K562 (cell line): Measurements from ENCODE around the gene TAF4.

Experiments
- CREB1 ChIP-seq, 2 experiments: sonication (generic) in 1 of 2; formaldehyde crosslinking in 1 of 2; IDR thresholded peaks; 2 replicates each; pipeline versions ENCODE4 v1.6.1 to v1.8.0; 2012 to 2022; ENCODE audit warnings: inconsistent platforms in 1 of 2, mild to moderate bottlenecking in 1 of 2, missing genetic modification reagents in 1 of 2, moderate library complexity in 1 of 2
- FOXJ3 ChIP-seq: sonication (generic); formaldehyde crosslinking; IDR thresholded peaks from 2 replicates; pipeline ENCODE4 v1.4.0; 2020; ENCODE audit warnings: mild to moderate bottlenecking, missing genetic modification reagents
- GTF2A2 ChIP-seq: IDR thresholded peaks from 2 replicates; pipeline ENCODE4 v1.6.1; 2016; ENCODE audit warnings: mild to moderate bottlenecking, missing genetic modification characterization, missing compliant biosample characterization
- POLR2A ChIP-seq: fragments of 450-650 bp; conservative IDR thresholded peaks from 2 replicates; pipeline ENCODE4 v1.6.1; 2016
- SAFB2 ChIP-seq: fragments of 200-400 bp; formaldehyde crosslinking; IDR thresholded peaks from 2 replicates; pipeline ENCODE4 v1.6.1; 2018; ENCODE audit warnings: borderline replicate concordance, low read length, low read depth, moderate library complexity; ENCODE audit not compliant: severe bottlenecking
- TF ChIP-seq, protein P1 (sequence below): sonication (generic); formaldehyde crosslinking; IDR thresholded peaks from 2 replicates; pipeline ENCODE4 v1.8.0; 2022; ENCODE audit warnings: mild to moderate bottlenecking, low read depth, missing genetic modification reagents
- TF ChIP-seq, protein P2 (sequence below), 3 experiments: IDR thresholded peaks in 2 of 3; conservative IDR thresholded peaks in 1 of 3; 2 replicates each; pipeline ENCODE4 v1.5.1; 2011 to 2012; ENCODE audit warnings: low read length in 3 of 3, mild to moderate bottlenecking in 3 of 3, control low read depth in 2 of 3, improper control_type of control experiment in 1 of 3, inconsistent platforms in 1 of 3, low read depth in 1 of 3, mixed read lengths in 1 of 3, moderate library complexity in 1 of 3; ENCODE audit not compliant: insufficient read depth in 2 of 3
- TF ChIP-seq, protein P3 (sequence below): sonication (generic); formaldehyde crosslinking; IDR thresholded peaks from 2 replicates; pipeline ENCODE4 v1.9.0; 2022; ENCODE audit warnings: mild to moderate bottlenecking, missing genetic modification reagents
- TF ChIP-seq, protein P4 (sequence below): sonication (generic); formaldehyde crosslinking; IDR thresholded peaks from 2 replicates; pipeline ENCODE4 v1.8.0; 2022; ENCODE audit warnings: missing genetic modification reagents, mild to moderate bottlenecking, borderline replicate concordance
- TF ChIP-seq, protein P5 (sequence below): fragments of 250-450 bp; sonication (Bioruptor Pico); IDR thresholded peaks from 2 replicates; pipeline ENCODE4 v1.4.0; 2020; ENCODE audit warnings: mild to moderate bottlenecking, moderate library complexity
- TF ChIP-seq, protein P6 (sequence below): sonication (generic); formaldehyde crosslinking; IDR thresholded peaks from 2 replicates; pipeline ENCODE4 v1.8.1; 2023; ENCODE audit warnings: mild to moderate bottlenecking, missing genetic modification reagents

DNA sequence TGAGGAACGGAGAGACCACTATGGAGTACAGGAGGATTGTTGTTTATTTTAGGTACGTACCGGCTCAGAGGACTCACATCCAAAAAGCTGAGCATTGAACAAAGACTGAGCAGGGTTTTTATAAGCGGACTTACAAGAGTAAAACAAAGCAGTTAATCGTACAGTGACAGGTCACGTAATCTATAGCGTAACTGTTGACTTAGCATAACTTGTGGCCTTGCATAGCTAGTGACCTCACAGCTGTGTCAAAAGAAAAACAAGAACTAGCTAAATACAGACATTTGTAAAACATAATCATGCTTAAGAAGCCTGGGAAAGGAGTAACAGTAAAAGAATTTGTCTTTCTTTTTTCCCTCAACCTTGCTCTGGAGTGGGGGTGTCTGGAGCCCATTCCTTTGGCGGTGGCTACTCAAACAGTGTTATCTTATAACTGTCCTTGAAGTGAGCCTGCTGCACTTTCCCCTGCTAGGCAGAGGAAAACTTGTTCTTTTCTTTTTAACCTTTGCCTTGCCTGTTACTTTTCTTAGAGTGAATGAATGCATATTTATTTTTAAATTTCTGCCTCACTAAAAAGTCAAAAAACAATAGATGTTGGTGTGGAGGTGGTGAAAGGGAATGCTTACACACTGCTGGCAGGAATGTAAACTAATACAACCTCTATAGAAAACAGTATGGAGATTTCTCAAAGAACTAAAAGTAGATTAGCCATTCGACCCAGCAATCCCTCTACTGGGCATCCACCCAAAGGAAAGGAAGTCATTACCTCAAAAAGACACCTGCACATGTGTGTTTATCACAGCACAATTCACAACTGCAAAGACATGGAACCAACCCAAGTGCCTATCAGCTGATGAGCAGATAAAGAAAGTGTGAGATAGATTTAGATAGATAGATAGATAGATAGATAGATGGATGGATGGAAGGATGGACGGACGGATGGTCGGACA is 109.0 kb downstream of the TAF4 start:
- TF ChIP-seq, protein P1, sequence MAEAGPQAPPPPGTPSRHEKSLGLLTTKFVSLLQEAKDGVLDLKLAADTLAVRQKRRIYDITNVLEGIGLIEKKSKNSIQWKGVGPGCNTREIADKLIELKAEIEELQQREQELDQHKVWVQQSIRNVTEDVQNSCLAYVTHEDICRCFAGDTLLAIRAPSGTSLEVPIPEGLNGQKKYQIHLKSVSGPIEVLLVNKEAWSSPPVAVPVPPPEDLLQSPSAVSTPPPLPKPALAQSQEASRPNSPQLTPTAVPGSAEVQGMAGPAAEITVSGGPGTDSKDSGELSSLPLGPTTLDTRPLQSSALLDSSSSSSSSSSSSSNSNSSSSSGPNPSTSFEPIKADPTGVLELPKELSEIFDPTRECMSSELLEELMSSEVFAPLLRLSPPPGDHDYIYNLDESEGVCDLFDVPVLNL (CRISPR knock-in tag), result no peak
- TF ChIP-seq, protein P2, sequence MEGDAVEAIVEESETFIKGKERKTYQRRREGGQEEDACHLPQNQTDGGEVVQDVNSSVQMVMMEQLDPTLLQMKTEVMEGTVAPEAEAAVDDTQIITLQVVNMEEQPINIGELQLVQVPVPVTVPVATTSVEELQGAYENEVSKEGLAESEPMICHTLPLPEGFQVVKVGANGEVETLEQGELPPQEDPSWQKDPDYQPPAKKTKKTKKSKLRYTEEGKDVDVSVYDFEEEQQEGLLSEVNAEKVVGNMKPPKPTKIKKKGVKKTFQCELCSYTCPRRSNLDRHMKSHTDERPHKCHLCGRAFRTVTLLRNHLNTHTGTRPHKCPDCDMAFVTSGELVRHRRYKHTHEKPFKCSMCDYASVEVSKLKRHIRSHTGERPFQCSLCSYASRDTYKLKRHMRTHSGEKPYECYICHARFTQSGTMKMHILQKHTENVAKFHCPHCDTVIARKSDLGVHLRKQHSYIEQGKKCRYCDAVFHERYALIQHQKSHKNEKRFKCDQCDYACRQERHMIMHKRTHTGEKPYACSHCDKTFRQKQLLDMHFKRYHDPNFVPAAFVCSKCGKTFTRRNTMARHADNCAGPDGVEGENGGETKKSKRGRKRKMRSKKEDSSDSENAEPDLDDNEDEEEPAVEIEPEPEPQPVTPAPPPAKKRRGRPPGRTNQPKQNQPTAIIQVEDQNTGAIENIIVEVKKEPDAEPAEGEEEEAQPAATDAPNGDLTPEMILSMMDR (IDR thresholded peaks at IDR 0.05 in 2 of 3, conservative IDR thresholded peaks at IDR 0.05 in 1 of 3; ENCODE audit: insufficient read depth in 2 of 3, low read depth in 1 of 3, low read length in 3 of 3), result no peak
- TF ChIP-seq FOXJ3 (CRISPR knock-in tag) (no peak), SAFB2 (no peak), CREB1 (IDR thresholded peaks at IDR 0.05) (peak; percentile 42; the same call in 1 of the 2 replicates), CREB1 (CRISPR knock-in tag; IDR thresholded peaks at IDR 0.05) (peak; percentile 58; the same call in 1 of the 2 replicates), POLR2A (no peak), GTF2A2 (tag) (no peak)
- TF ChIP-seq, protein P3, sequence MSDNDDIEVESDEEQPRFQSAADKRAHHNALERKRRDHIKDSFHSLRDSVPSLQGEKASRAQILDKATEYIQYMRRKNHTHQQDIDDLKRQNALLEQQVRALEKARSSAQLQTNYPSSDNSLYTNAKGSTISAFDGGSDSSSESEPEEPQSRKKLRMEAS (CRISPR knock-in tag), result no peak
- TF ChIP-seq, protein P4, sequence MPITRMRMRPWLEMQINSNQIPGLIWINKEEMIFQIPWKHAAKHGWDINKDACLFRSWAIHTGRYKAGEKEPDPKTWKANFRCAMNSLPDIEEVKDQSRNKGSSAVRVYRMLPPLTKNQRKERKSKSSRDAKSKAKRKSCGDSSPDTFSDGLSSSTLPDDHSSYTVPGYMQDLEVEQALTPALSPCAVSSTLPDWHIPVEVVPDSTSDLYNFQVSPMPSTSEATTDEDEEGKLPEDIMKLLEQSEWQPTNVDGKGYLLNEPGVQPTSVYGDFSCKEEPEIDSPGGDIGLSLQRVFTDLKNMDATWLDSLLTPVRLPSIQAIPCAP (CRISPR knock-in tag), result no peak
- TF ChIP-seq, protein P5, sequence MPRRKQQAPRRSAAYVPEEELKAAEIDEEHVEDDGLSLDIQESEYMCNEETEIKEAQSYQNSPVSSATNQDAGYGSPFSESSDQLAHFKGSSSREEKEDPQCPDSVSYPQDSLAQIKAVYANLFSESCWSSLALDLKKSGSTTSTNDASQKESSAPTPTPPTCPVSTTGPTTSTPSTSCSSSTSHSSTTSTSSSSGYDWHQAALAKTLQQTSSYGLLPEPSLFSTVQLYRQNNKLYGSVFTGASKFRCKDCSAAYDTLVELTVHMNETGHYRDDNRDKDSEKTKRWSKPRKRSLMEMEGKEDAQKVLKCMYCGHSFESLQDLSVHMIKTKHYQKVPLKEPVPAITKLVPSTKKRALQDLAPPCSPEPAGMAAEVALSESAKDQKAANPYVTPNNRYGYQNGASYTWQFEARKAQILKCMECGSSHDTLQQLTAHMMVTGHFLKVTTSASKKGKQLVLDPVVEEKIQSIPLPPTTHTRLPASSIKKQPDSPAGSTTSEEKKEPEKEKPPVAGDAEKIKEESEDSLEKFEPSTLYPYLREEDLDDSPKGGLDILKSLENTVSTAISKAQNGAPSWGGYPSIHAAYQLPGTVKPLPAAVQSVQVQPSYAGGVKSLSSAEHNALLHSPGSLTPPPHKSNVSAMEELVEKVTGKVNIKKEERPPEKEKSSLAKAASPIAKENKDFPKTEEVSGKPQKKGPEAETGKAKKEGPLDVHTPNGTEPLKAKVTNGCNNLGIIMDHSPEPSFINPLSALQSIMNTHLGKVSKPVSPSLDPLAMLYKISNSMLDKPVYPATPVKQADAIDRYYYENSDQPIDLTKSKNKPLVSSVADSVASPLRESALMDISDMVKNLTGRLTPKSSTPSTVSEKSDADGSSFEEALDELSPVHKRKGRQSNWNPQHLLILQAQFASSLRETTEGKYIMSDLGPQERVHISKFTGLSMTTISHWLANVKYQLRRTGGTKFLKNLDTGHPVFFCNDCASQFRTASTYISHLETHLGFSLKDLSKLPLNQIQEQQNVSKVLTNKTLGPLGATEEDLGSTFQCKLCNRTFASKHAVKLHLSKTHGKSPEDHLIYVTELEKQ (CRISPR knock-in tag), result no peak
- TF ChIP-seq, protein P6, sequence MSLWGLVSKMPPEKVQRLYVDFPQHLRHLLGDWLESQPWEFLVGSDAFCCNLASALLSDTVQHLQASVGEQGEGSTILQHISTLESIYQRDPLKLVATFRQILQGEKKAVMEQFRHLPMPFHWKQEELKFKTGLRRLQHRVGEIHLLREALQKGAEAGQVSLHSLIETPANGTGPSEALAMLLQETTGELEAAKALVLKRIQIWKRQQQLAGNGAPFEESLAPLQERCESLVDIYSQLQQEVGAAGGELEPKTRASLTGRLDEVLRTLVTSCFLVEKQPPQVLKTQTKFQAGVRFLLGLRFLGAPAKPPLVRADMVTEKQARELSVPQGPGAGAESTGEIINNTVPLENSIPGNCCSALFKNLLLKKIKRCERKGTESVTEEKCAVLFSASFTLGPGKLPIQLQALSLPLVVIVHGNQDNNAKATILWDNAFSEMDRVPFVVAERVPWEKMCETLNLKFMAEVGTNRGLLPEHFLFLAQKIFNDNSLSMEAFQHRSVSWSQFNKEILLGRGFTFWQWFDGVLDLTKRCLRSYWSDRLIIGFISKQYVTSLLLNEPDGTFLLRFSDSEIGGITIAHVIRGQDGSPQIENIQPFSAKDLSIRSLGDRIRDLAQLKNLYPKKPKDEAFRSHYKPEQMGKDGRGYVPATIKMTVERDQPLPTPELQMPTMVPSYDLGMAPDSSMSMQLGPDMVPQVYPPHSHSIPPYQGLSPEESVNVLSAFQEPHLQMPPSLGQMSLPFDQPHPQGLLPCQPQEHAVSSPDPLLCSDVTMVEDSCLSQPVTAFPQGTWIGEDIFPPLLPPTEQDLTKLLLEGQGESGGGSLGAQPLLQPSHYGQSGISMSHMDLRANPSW, result no peak
